ENCODE data around the gene TERF2IP.

DNA sequence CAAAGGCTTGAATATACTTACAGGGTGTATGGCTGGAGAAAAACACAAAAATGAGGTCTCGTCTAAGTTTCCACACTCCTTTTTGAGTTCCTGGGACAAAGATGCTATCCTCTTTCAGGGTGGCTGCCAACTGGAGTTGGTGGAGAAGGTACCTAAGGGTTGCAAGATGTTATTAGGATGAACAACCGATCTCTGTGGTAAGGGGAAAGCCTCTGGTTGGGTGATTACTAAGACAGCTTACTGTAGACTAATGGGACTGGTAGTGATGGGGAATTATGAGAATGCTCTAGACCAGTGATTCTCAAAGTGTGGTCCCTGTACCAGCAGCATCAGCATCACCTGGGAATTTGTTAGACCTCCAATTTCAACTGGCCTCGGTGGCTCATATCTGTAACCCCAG is 30.5 kb upstream of the TERF2IP start:
- TF ChIP-seq CTCF (IDR thresholded peaks at IDR 0.05) (no peak), POLR2A (IDR thresholded peaks at IDR 0.05) (no peak), EP300 (IDR thresholded peaks at IDR 0.05) (no peak)
